Measurements from ENCODE around the gene GAP43. TPM values are rescaled to one million over a fixed set of nuclear protein-coding genes. Genes with fewer than 3 reads are reported as not detected.

Gene GAP43
- total and polyA plus RNA-seq, 2 of the 4 experiments (the other 2 are of a cell fraction): 0.36 to 0.51 TPM

GRCh38 chr3:115634052-115634451, 10.7 kb downstream of the GAP43 start:
- Histone ChIP-seq H4K8ac (ENCODE audit: low read depth in 2 of 2, low read length in 2 of 2) (no peak overlapping the region), H4K20me1 (ENCODE audit: insufficient read depth, low read length) (no peaks in the 10 kb centered on the region), H3K4ac (ENCODE audit: low read depth, low read length) (no peak overlapping the region), H3K23ac (ENCODE audit: low read depth, low read length) (no peak overlapping the region), H3K9me1 (ENCODE audit: insufficient read depth, low read length) (no peaks in the 10 kb centered on the region), H4K91ac (ENCODE audit: insufficient read depth, low read depth, low read length) (no peak overlapping the region), H3K9me3 (ENCODE audit: control insufficient read depth, insufficient read depth, low read length) (no peaks in the 10 kb centered on the region), H2AK9ac (replicated peaks; ENCODE audit: low read depth, low read length, poor library complexity) (no peak overlapping the region), H2BK15ac (ENCODE audit: low read depth, low read length) (no peak overlapping the region), H3K27ac (ENCODE audit: insufficient read depth, low read length) (no peak overlapping the region), H3K18ac (ENCODE audit: low read depth, low read length) (no peak overlapping the region), H3K4me1 (ENCODE audit: control insufficient read depth, insufficient read depth, low read length) (no peaks in the 10 kb centered on the region), H2AFZ (replicated peaks; ENCODE audit: low read length, poor library complexity) (no peak overlapping the region), H4K5ac (ENCODE audit: low read depth, low read length) (no peak overlapping the region), H2BK120ac (ENCODE audit: low read depth, low read length) (no peak overlapping the region), H3K79me1 (ENCODE audit: low read depth in 1 of 2, low read length in 2 of 2) (no peaks in the 10 kb centered on the region), H3K4me2 (ENCODE audit: low read depth, low read length) (no peak overlapping the region), H3K56ac (ENCODE audit: extremely low read depth, insufficient read depth, low read length) (no peak overlapping the region), H3K4me3 (ENCODE audit: insufficient read depth, low read depth, low read length) (no peak overlapping the region), H2AK5ac (ENCODE audit: low read depth, low read length) (no peak overlapping the region), H2BK20ac (ENCODE audit: low read depth, low read length) (no peak overlapping the region), H3K27me3 (ENCODE audit: control insufficient read depth, insufficient read depth, low read length) (peaks cover 5% of the 10 kb centered on the region), H3K9ac (ENCODE audit: low read depth, low read length) (no peak overlapping the region), H3K36me3 (ENCODE audit: control insufficient read depth, insufficient read depth, low read length) (no peaks in the 10 kb centered on the region), H2BK5ac (ENCODE audit: low read depth, low read length, poor library complexity, severe bottlenecking) (no peak overlapping the region), H3K14ac (replicated peaks; ENCODE audit: low read depth, low read length) (no peak overlapping the region)
- peak; percentile 57 for TF ChIP-seq MAFK (IDR thresholded peaks at IDR 0.05; ENCODE audit: low read depth, low read length)
- no peak for TF ChIP-seq CEBPB (IDR thresholded peaks at IDR 0.05; ENCODE audit: low read depth, low read length)
- ATAC-seq (ENCODE audit: low read depth) (no peak), DNase-seq (no peak)
- no CpG with 5 or more reads among the region's 2 CpGs for WGBS, 2 experiments (ENCODE audit: extremely low coverage in 2 of 2, insufficient read length in 1 of 2)
- intact Hi-C loops (cut with micrococcal nuclease) (no loop called here), dilution Hi-C loops (cut with HindIII; ENCODE audit: low sequenced_read_pairs, unreplicated experiment) (no loop called here), in situ Hi-C loops (cut with MboI; ENCODE audit: low sequenced_read_pairs) (no loop called here)
- POLR2A ChIA-PET (ENCODE audit: unreplicated experiment): no interaction called here
- CTCF ChIA-PET: no interaction called here
- no TSS peak for BruUV-seq (replicated peaks)
